ENCODE data around the gene SLC22A17. TPM values are rescaled to one million over a fixed set of nuclear protein-coding genes. Genes with fewer than 3 reads are reported as not detected.

SLC22A17 gene
- total and polyA plus RNA-seq, 2 of the 8 experiments (the other 6 are each of a cell fraction or from before 2014, with no cell fraction given), result 43.0 to 49.0 TPM

- H3K27me3 ChIP-seq (replicated peaks in 1 of 4; ENCODE audit: control insufficient read depth in 3 of 4, extremely low read depth in 1 of 4, insufficient read depth in 3 of 4, low read length in 3 of 4), result peaks cover 0 to 23% (median 11%) of the 10 kb centered on the region in 4 experiments; a peak in 6 of 7 replicates
- no peaks in the 10 kb centered on the region for H3K23me2 ChIP-seq (ENCODE audit: low read depth, low read length)
- H3K56ac ChIP-seq (replicated peaks; ENCODE audit: insufficient read length, low read depth, low read length), result no peak overlapping the region
- no peak overlapping the region for H3K4me2 ChIP-seq (ENCODE audit: insufficient read depth in 1 of 2, low read depth in 2 of 2, low read length in 2 of 2)
- H3K79me2 ChIP-seq (ENCODE audit: control insufficient read depth in 1 of 2, insufficient read depth in 2 of 2, low read length in 2 of 2), result no peaks in the 10 kb centered on the region
- H3K18ac ChIP-seq (ENCODE audit: extremely low read depth, low read length), result no peak overlapping the region; the same call in 1 of the 2 replicates
- 42% methylated on average over 12 of the region's 12 CpGs; no CpG with 5 or more reads in 1 of the 2 experiments for WGBS, 2 experiments (ENCODE audit: extremely low coverage in 1 of 2, insufficient coverage in 1 of 2, insufficient read length in 1 of 2, insufficient replicate concordance in 2 of 2, low coverage in 1 of 2, low lambda C conversion rate in 2 of 2, missing lambda C conversion rate in 1 of 2)
- H3K27ac ChIP-seq (ENCODE audit: low read depth, low read length), result no peak overlapping the region
- H4K20me1 ChIP-seq (replicated peaks in 1 of 2; ENCODE audit: control insufficient read depth in 1 of 2, insufficient read depth in 2 of 2, low read length in 2 of 2), result no peaks in the 10 kb centered on the region
- H4K91ac ChIP-seq (replicated peaks; ENCODE audit: insufficient read length, low read length), result no peak overlapping the region
- H3K4ac ChIP-seq (replicated peaks; ENCODE audit: insufficient read length, low read depth, low read length), result no peak overlapping the region
- H3K14ac ChIP-seq (ENCODE audit: insufficient read length), result no peak overlapping the region
- H3K9me3 ChIP-seq (ENCODE audit: insufficient read depth in 2 of 2, low read depth in 1 of 2, low read length in 1 of 2), result no peaks in the 10 kb centered on the region
- no peaks in the 10 kb centered on the region for H3K79me1 ChIP-seq (ENCODE audit: low read depth, low read length)
- H2BK5ac ChIP-seq (ENCODE audit: low read depth, low read length), result no peak overlapping the region
- H3K9ac ChIP-seq (replicated peaks in 1 of 4; ENCODE audit: extremely low read depth in 1 of 4, low read depth in 3 of 4, low read length in 3 of 4), result no peak overlapping the region
- H2BK12ac ChIP-seq (ENCODE audit: low read depth, low read length), result no peak overlapping the region
- H2BK15ac ChIP-seq (ENCODE audit: low read length), result no peak overlapping the region
- H3K23ac ChIP-seq (ENCODE audit: insufficient read length), result no peak overlapping the region
- no peak overlapping the region for H4K8ac ChIP-seq (ENCODE audit: extremely low read depth, insufficient read depth, low read length)
- no peak overlapping the region for H2BK20ac ChIP-seq (ENCODE audit: low read length)
- no peak overlapping the region for H4K5ac ChIP-seq (ENCODE audit: insufficient read length, low read depth, low read length)
- POLR2A ChIA-PET (ENCODE audit: partially characterized antibody), result interaction anchor here (0.7 to 1.8 kb wide), 4 partner anchors 9 to 58 kb away, joined by 3 to 8 read pairs (median 6); partner anchors contain the start of genes PABPN1 and SLC22A17
- no peak overlapping the region for H2BK120ac ChIP-seq (replicated peaks; ENCODE audit: low read depth, low read length)
- H3K36me3 ChIP-seq (ENCODE audit: control insufficient read depth in 2 of 4, insufficient read depth in 4 of 4, low read length in 3 of 4), result no peaks in the 10 kb centered on the region
- no peak overlapping the region for H2AK5ac ChIP-seq (ENCODE audit: low read depth, low read length)
- FAIRE-seq (peak; percentile 39), DNase-seq (ENCODE audit: low read depth in 1 of 2, low spot score in 2 of 2) (peak in 1 of 2 experiments; percentile 81)
- peaks cover 0 to 12% (median 4%) of the 10 kb centered on the region in 4 experiments; a peak in 3 of 7 replicates for H3K4me1 ChIP-seq (replicated peaks in 1 of 4; ENCODE audit: control insufficient read depth in 3 of 4, insufficient read depth in 4 of 4, low read length in 3 of 4)
- no peak overlapping the region for H2AFZ ChIP-seq (ENCODE audit: low read length)
- CTCF ChIA-PET (ENCODE audit: partially characterized antibody), result interaction anchor here (0.7 to 15.0 kb wide), 68 partner anchors 9 to 393 kb away, joined by 3 to 333 read pairs (median 6); partner anchors contain the start of genes BCL2L2, EFS, HOMEZ and MYH7
- H3K4me3 ChIP-seq (ENCODE audit: extremely low read depth in 1 of 4, insufficient read depth in 2 of 4, low read depth in 3 of 4, low read length in 4 of 4), result no peak overlapping the region
- TF ChIP-seq CTBP2 (IDR thresholded peaks at IDR 0.05; ENCODE audit: borderline replicate concordance, insufficient read depth, insufficient read length, low read length) (no peak), MAX (IDR thresholded peaks at IDR 0.05) (no peak), MAFK (IDR thresholded peaks at IDR 0.05; ENCODE audit: low read depth, low read length) (no peak), RBBP5 (IDR thresholded peaks at IDR 0.05; ENCODE audit: borderline replicate concordance, low read depth, low read length) (no peak), CBX8 (IDR thresholded peaks at IDR 0.05; ENCODE audit: borderline replicate concordance, low read depth, low read length) (no peak), HDAC2 (IDR thresholded peaks at IDR 0.05; ENCODE audit: borderline replicate concordance in 1 of 2, low read depth in 2 of 2, low read length in 2 of 2) (peak; percentile 77 to 91; a peak in 3 of 4 replicates), BRCA1 (IDR thresholded peaks at IDR 0.05; ENCODE audit: low read depth, low read length) (no peak), JUN (IDR thresholded peaks at IDR 0.05; ENCODE audit: low read depth, low read length) (no peak), SUZ12 (IDR thresholded peaks at IDR 0.05; ENCODE audit: low read length) (peak; percentile 52; the same call in 1 of the 2 replicates), CREB1 (IDR thresholded peaks at IDR 0.05) (no peak)
Measured at GRCh38 chr14:23379366-23380196, 26.9 kb upstream of the SLC22A17 start.

Measured in H1 (cell line).